Effector memory CD4-positive, alpha-beta T cell (primary cell): Measurements from ENCODE around the gene SFXN4.
"Not testable (repeated sequence)": the region's sequence is repeated elsewhere in the genome, so short reads cannot be mapped to it uniquely, and the experiment has no call there.

ENCODE experiments used
- DNase-seq, 3 donors: peaks; one replicate each; pipeline ENCODE4 v3.0.0-alpha.2; 2020
- H3K27ac ChIP-seq: 2 replicates; pipeline ENCODE4 v1.7.0; 2013; ENCODE audit warnings: mild to moderate bottlenecking, low read length, moderate library complexity; ENCODE audit not compliant: insufficient read depth, poor library complexity, severe bottlenecking
- H3K27me3 ChIP-seq: replicated peaks from 2 replicates; pipeline ENCODE4 v1.7.0; 2013; ENCODE audit warnings: mild to moderate bottlenecking, low read length; ENCODE audit not compliant: insufficient read depth, control insufficient read depth, poor library complexity, severe bottlenecking
- H3K36me3 ChIP-seq: 2 replicates; pipeline ENCODE4 v1.7.0; 2013; ENCODE audit warnings: mild to moderate bottlenecking, low read length, moderate library complexity; ENCODE audit not compliant: control insufficient read depth, insufficient read depth
- H3K4me1 ChIP-seq: 2 replicates; pipeline ENCODE4 v1.7.0; 2013; ENCODE audit warnings: low read length, mild to moderate bottlenecking; ENCODE audit not compliant: control insufficient read depth, insufficient read depth, poor library complexity, severe bottlenecking
- H3K4me3 ChIP-seq: 2 replicates; pipeline ENCODE4 v1.7.0; 2013; ENCODE audit warnings: low read length, low read depth, mild to moderate bottlenecking; ENCODE audit not compliant: insufficient read depth, poor library complexity, severe bottlenecking
- H3K9me3 ChIP-seq: 2 replicates; pipeline ENCODE4 v1.7.0; 2013; ENCODE audit warnings: mild to moderate bottlenecking, low read length, moderate library complexity; ENCODE audit not compliant: control insufficient read depth

The SFXN4 gene

GRCh38 chr10:119167041-119167440 is 1.5 kb upstream of the SFXN4 start:
- peaks cover 27% of the 10 kb centered on the region for H3K36me3 ChIP-seq
- no peak for DNase-seq
- no peak overlapping the region for H3K4me3 ChIP-seq
- H3K27ac ChIP-seq = no peak overlapping the region
- H3K4me1 ChIP-seq = peaks cover 16% of the 10 kb centered on the region
- no peaks in the 10 kb centered on the region for H3K27me3 ChIP-seq
- no peaks in the 10 kb centered on the region for H3K9me3 ChIP-seq

- peaks cover 23% of the 10 kb centered on the region for H3K36me3 ChIP-seq
- peaks cover 16% of the 10 kb centered on the region for H3K4me1 ChIP-seq
- no peak for DNase-seq
- H3K4me3 ChIP-seq = peak overlapping the region; percentile 79
- H3K27ac ChIP-seq = peak overlapping the region; percentile 77
- H3K9me3 ChIP-seq = no peaks in the 10 kb centered on the region
- H3K27me3 ChIP-seq = no peaks in the 10 kb centered on the region
Observed at GRCh38 chr10:119166564-119166963, 1.1 kb upstream of the SFXN4 start.

GRCh38 chr10:119166118-119166500 is 595 bp upstream of the SFXN4 start:
- peaks cover 16% of the 10 kb centered on the region for H3K4me1 ChIP-seq
- no peaks in the 10 kb centered on the region for H3K9me3 ChIP-seq
- peak overlapping the region; percentile 77 for H3K27ac ChIP-seq
- peaks cover 19% of the 10 kb centered on the region for H3K36me3 ChIP-seq
- H3K27me3 ChIP-seq = no peaks in the 10 kb centered on the region
- DNase-seq = no peak
- H3K4me3 ChIP-seq = peak overlapping the region; percentile 79

- no peak overlapping the region for H3K27ac ChIP-seq
- peaks cover 16% of the 10 kb centered on the region for H3K4me1 ChIP-seq
- H3K9me3 ChIP-seq = no peaks in the 10 kb centered on the region
- no peak for DNase-seq
- H3K4me3 ChIP-seq = no peak overlapping the region
- peaks cover 5% of the 10 kb centered on the region for H3K36me3 ChIP-seq
- no peaks in the 10 kb centered on the region for H3K27me3 ChIP-seq
Observed at GRCh38 chr10:119162452-119163092, 2.9 kb downstream of the SFXN4 start.

GRCh38 chr10:119161680-119162451 is 3.6 kb downstream of the SFXN4 start:
- Histone ChIP-seq H3K9me3 (no peaks in the 10 kb centered on the region), H3K36me3 (peaks cover 5% of the 10 kb centered on the region), H3K4me1 (peaks cover 16% of the 10 kb centered on the region), H3K27me3 (no peaks in the 10 kb centered on the region), H3K4me3 (no peak overlapping the region), H3K27ac (no peak overlapping the region)
- DNase-seq = no peak

- Histone ChIP-seq H3K27me3 (no peaks in the 10 kb centered on the region), H3K36me3 (peaks cover 26% of the 10 kb centered on the region)
Observed at GRCh38 chr10:119159332-119159731, 6.2 kb downstream of the SFXN4 start.

GRCh38 chr10:119153661-119154060 is 11.9 kb downstream of the SFXN4 start:
- H3K36me3 ChIP-seq = peaks cover 31% of the 10 kb centered on the region
- no peaks in the 10 kb centered on the region for H3K4me1 ChIP-seq
- no peak overlapping the region for H3K27ac ChIP-seq
- no peak overlapping the region for H3K4me3 ChIP-seq
- no peaks in the 10 kb centered on the region for H3K9me3 ChIP-seq
- no peak for DNase-seq
- H3K27me3 ChIP-seq = no peaks in the 10 kb centered on the region

More at GRCh38 chr10:119159332-119159731, 6.2 kb downstream of the SFXN4 start:
- DNase-seq = no peak
- Histone ChIP-seq H3K4me1 (no peaks in the 10 kb centered on the region), H3K27ac (no peak overlapping the region), H3K9me3 (no peaks in the 10 kb centered on the region), H3K4me3 (no peak overlapping the region)

GRCh38 chr10:119153041-119153440 is 12.5 kb downstream of the SFXN4 start:
- DNase-seq = no peak
- no peak overlapping the region for H3K4me3 ChIP-seq
- no peaks in the 10 kb centered on the region for H3K27me3 ChIP-seq
- no peaks in the 10 kb centered on the region for H3K9me3 ChIP-seq
- peaks cover 31% of the 10 kb centered on the region for H3K36me3 ChIP-seq
- no peak overlapping the region for H3K27ac ChIP-seq
- H3K4me1 ChIP-seq = no peaks in the 10 kb centered on the region

GRCh38 chr10:119151601-119152000 is 13.9 kb downstream of the SFXN4 start:
- not testable (repeated sequence) for DNase-seq, H3K4me1 ChIP-seq, H3K27ac ChIP-seq, H3K27me3 ChIP-seq, H3K9me3 ChIP-seq, H3K4me3 ChIP-seq
- H3K36me3 ChIP-seq = peaks cover 39% of the 10 kb centered on the region

- Histone ChIP-seq H3K4me3 (no peak overlapping the region), H3K9me3 (no peaks in the 10 kb centered on the region), H3K27ac (no peak overlapping the region), H3K36me3 (peaks cover 26% of the 10 kb centered on the region), H3K27me3 (no peaks in the 10 kb centered on the region), H3K4me1 (no peaks in the 10 kb centered on the region)
- DNase-seq = no peak
Observed at GRCh38 chr10:119149729-119150128, 15.8 kb downstream of the SFXN4 start.
